ENCODE results near the gene HLA-DRB1.

HLA-DRB1 gene

GRCh38 chr6:32617751-32618150 lies 28.1 kb upstream of the HLA-DRB1 start:
- ATAC-seq, result no peak
- no peak for TF ChIP-seq TCF4 (CRISPR knock-in tag; IDR thresholded peaks at IDR 0.05; ENCODE audit: borderline replicate concordance)
- TF ChIP-seq ZFP30 (CRISPR knock-in tag; IDR thresholded peaks at IDR 0.05), result no peak
- no peak for TF ChIP-seq ZNF8 (CRISPR knock-in tag; IDR thresholded peaks at IDR 0.05)
- TF ChIP-seq ZNF70 (CRISPR knock-in tag; IDR thresholded peaks at IDR 0.05), result no peak
- no peak for TF ChIP-seq ARNTL (CRISPR knock-in tag; IDR thresholded peaks at IDR 0.05; ENCODE audit: borderline replicate concordance, low read depth)
- TF ChIP-seq SNAI2 (CRISPR knock-in tag; IDR thresholded peaks at IDR 0.05), result no peak
- TF ChIP-seq ZNF565 (CRISPR knock-in tag; conservative IDR thresholded peaks at IDR 0.05; ENCODE audit: low read depth), result no peak
- no peak for TF ChIP-seq PATZ1 (CRISPR knock-in tag; IDR thresholded peaks at IDR 0.05; ENCODE audit: borderline replicate concordance)
- no peak for TF ChIP-seq ESRRG (CRISPR knock-in tag; IDR thresholded peaks at IDR 0.05)
- TF ChIP-seq ZC3H10 (CRISPR knock-in tag; IDR thresholded peaks at IDR 0.05), result no peak
- no peak for TF ChIP-seq GLIS3 (CRISPR knock-in tag; IDR thresholded peaks at IDR 0.05)
- TF ChIP-seq RARB (CRISPR knock-in tag; IDR thresholded peaks at IDR 0.05), result no peak
- no peak for TF ChIP-seq TSHZ2 (CRISPR knock-in tag; IDR thresholded peaks at IDR 0.05)

GRCh38 chr6:32615885-32616532 lies 26.4 kb upstream of the HLA-DRB1 start:
- TF ChIP-seq BACH2 (CRISPR knock-in tag; IDR thresholded peaks at IDR 0.05; ENCODE audit: borderline replicate concordance), result no peak
- TF ChIP-seq TCF4 (CRISPR knock-in tag; IDR thresholded peaks at IDR 0.05; ENCODE audit: borderline replicate concordance), result no peak
- no peak for TF ChIP-seq CSRNP3 (CRISPR knock-in tag; IDR thresholded peaks at IDR 0.05)
- TF ChIP-seq ZFP30 (CRISPR knock-in tag; IDR thresholded peaks at IDR 0.05), result no peak
- no peak for TF ChIP-seq ZNF565 (CRISPR knock-in tag; conservative IDR thresholded peaks at IDR 0.05; ENCODE audit: low read depth)
- TF ChIP-seq ZNF8 (CRISPR knock-in tag; IDR thresholded peaks at IDR 0.05), result no peak
- no peak for TF ChIP-seq CSDC2 (CRISPR knock-in tag; IDR thresholded peaks at IDR 0.05)
- TF ChIP-seq ZC3H10 (CRISPR knock-in tag; IDR thresholded peaks at IDR 0.05), result no peak
- no peak for TF ChIP-seq GLIS3 (CRISPR knock-in tag; IDR thresholded peaks at IDR 0.05)
- TF ChIP-seq PPARA (CRISPR knock-in tag; IDR thresholded peaks at IDR 0.05; ENCODE audit: borderline replicate concordance), result no peak
- no peak for TF ChIP-seq RARB (CRISPR knock-in tag; IDR thresholded peaks at IDR 0.05)
- no peak for TF ChIP-seq ISL1 (CRISPR knock-in tag; IDR thresholded peaks at IDR 0.05)
- TF ChIP-seq ESRRG (CRISPR knock-in tag; IDR thresholded peaks at IDR 0.05), result no peak
- TF ChIP-seq ZFP3 (CRISPR knock-in tag; IDR thresholded peaks at IDR 0.05), result no peak
- TF ChIP-seq OSR1 (CRISPR knock-in tag; IDR thresholded peaks at IDR 0.05), result no peak
- no peak for TF ChIP-seq ARNTL (CRISPR knock-in tag; IDR thresholded peaks at IDR 0.05; ENCODE audit: borderline replicate concordance, low read depth)
- TF ChIP-seq TOX (CRISPR knock-in tag; IDR thresholded peaks at IDR 0.05; ENCODE audit: borderline replicate concordance), result no peak
- TF ChIP-seq CREB5 (CRISPR knock-in tag; IDR thresholded peaks at IDR 0.05; ENCODE audit: low read depth), result no peak
- no peak for TF ChIP-seq TSHZ2 (CRISPR knock-in tag; IDR thresholded peaks at IDR 0.05)
- ATAC-seq, result no peak

Data from SK-N-SH treated with all-trans-retinoic acid at 6 μM for 48 hours (cell line).